ENCODE results near the gene ZNF839.
"Not testable (repeated sequence)": the region's sequence is repeated elsewhere in the genome, so short reads cannot be mapped to it uniquely, and the experiment has no call there.

Gene ZNF839

GRCh38 chr14:102319351-102320032 lies at the start of gene ZNF839:
ZNF839 (plus strand) TSS chr14:102319746; CDS start chr14:102319766, 20 bp downstream.
- DNase-seq, result peak; percentile 34

- DNase-seq, result no peak
Observed at GRCh38 chr14:102272392-102272791, 47.2 kb upstream of the ZNF839 start.

- no peak for DNase-seq
Observed at GRCh38 chr14:102275866-102276265, 43.7 kb upstream of the ZNF839 start.

- no peak for DNase-seq
Observed at GRCh38 chr14:102277874-102278630, 41.5 kb upstream of the ZNF839 start.

GRCh38 chr14:102278631-102278935 lies 41.0 kb upstream of the ZNF839 start:
- no peak for DNase-seq

- DNase-seq, result no peak
Observed at GRCh38 chr14:102279282-102279681, 40.3 kb upstream of the ZNF839 start.

GRCh38 chr14:102279688-102280348 lies 39.7 kb upstream of the ZNF839 start:
- no peak for DNase-seq

- no peak for DNase-seq
Observed at GRCh38 chr14:102280376-102280962, 39.1 kb upstream of the ZNF839 start.

- no peak for DNase-seq
Observed at GRCh38 chr14:102282751-102283465, 36.6 kb upstream of the ZNF839 start.

GRCh38 chr14:102283631-102284129 lies 35.9 kb upstream of the ZNF839 start:
- DNase-seq, result no peak

GRCh38 chr14:102285106-102285505 lies 34.4 kb upstream of the ZNF839 start:
- no peak for DNase-seq

- no peak for DNase-seq
Observed at GRCh38 chr14:102288139-102288538, 31.4 kb upstream of the ZNF839 start.

GRCh38 chr14:102292441-102292840 lies 27.1 kb upstream of the ZNF839 start:
- DNase-seq, result no peak

- DNase-seq, result no peak
Observed at GRCh38 chr14:102293781-102294180, 25.8 kb upstream of the ZNF839 start.

GRCh38 chr14:102295270-102295669 lies 24.3 kb upstream of the ZNF839 start:
- DNase-seq, result no peak

- DNase-seq, result no peak
Observed at GRCh38 chr14:102297436-102298170, 21.9 kb upstream of the ZNF839 start.

- not testable (repeated sequence) for DNase-seq
Observed at GRCh38 chr14:102298303-102299070, 21.1 kb upstream of the ZNF839 start.

GRCh38 chr14:102303664-102304063 lies 15.9 kb upstream of the ZNF839 start:
- no peak for DNase-seq

GRCh38 chr14:102304611-102305506 lies 14.7 kb upstream of the ZNF839 start, which contains the start of gene MOK:
MOK (minus strand) TSS chr14:102305164; CDS start chr14:102304968, 196 bp downstream.
- peak; percentile 87 for DNase-seq

Measured in NCI-H1417 treated with DMSO at 0.1 percent for 48 hours (cell line).